Measurements from ENCODE around the gene MIS12. TPM values are rescaled to one million over a fixed set of nuclear protein-coding genes. Genes with fewer than 3 reads are reported as not detected.
A peak's percentile ranks its signal among the peaks of the same experiment; 100 is the strongest.

The MIS12 gene
- total and polyA plus RNA-seq, 2 of the 13 experiments (the other 11 are each of a cell fraction or from before 2014, with no cell fraction given), result 13.4 to 28.0 TPM

DNA sequence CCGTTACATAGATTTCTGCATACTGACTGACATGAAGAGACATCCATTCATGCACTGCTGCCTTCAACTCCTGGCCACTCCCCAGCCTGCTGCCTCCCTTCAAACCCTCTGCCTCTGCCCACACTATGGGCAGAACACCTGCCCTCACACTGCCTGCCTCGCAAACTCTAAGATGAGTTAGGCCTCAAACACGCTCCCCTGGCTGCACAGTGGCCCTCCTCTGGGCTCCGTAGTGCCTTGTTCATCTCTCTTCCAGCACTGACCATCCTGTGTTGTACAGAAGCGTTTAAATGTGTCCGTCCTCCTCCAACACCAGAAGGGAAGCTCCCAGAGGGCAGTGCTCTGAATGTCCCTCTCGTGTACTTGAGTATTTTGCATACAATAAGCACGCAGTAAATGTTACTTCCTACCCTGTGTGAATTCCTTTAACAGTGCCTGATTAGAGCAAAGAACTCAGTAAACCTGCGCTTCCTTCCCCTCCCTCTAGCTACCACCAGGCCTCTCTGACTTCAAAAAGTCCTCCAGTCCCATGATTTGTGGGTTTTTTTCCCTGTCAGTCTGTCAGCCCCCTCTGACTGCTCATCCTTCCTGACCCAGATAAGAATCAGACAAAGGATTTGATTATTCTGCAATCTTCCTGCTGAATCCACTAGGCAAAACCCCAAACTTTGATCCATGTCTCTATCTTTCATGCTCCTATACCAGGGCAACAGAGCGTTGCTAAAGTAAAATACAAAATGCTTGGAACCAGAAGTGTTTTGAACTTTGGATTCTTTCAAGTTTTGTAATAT, 21.5 kb upstream of the MIS12 start (continued):
- TF ChIP-seq, protein P1, sequence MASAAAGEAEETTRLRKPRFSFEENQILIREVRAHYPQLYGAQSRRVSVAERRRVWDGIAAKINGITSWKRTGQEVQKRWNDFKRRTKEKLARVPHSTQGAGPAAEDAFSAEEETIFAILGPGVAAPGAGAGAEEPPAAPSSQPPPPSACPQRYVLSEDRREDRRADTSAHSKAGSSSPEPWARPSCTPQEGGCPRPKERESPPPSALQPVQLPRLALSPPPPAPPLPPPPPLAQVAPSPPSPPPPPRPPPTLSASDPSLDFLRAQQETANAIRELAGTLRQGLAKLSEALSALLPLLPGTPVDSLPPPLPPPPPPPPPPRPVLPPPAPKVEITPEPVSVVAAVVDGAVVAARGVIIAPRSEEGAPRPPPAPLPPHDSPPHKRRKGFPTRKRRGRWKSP (CRISPR knock-in tag; IDR thresholded peaks at IDR 0.05), result 0 out of 2 replicates have a peak, but pooled peaks have one; percentile 34
- TF ChIP-seq, protein P2, sequence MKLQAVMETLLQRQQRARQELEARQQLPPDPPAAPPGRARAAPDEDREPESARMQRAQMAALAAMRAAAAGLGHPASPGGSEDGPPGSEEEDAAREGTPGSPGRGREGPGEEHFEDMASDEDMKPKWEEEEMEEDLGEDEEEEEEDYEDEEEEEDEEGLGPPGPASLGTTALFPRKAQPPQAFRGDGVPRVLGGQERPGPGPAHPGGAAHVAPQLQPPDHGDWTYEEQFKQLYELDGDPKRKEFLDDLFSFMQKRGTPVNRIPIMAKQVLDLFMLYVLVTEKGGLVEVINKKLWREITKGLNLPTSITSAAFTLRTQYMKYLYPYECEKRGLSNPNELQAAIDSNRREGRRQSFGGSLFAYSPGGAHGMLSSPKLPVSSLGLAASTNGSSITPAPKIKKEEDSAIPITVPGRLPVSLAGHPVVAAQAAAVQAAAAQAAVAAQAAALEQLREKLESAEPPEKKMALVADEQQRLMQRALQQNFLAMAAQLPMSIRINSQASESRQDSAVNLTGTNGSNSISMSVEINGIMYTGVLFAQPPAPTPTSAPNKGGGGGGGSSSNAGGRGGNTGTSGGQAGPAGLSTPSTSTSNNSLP (IDR thresholded peaks at IDR 0.05; ENCODE audit: low read depth, low read length), result peak; percentile 66
- TF ChIP-seq ZNF496 (CRISPR knock-in tag; IDR thresholded peaks at IDR 0.05; ENCODE audit: insufficient replicate concordance), result no peak
- TF ChIP-seq NKX3-1 (CRISPR knock-in tag; IDR thresholded peaks at IDR 0.05), result no peak
- TF ChIP-seq MAZ (IDR thresholded peaks at IDR 0.05; ENCODE audit: borderline replicate concordance, low read depth, low read length), result no peak
- 0 out of 2 replicates have a peak, but pooled peaks have one; percentile 12 for TF ChIP-seq MAZ (CRISPR knock-in tag; IDR thresholded peaks at IDR 0.05; ENCODE audit: low read depth)
- TF ChIP-seq HDAC1 (CRISPR knock-in tag; IDR thresholded peaks at IDR 0.05), result peak; percentile 54; the same call in 1 of the 2 replicates
- 0 out of 2 replicates have a peak, but pooled peaks have one; percentile 21 for TF ChIP-seq ZKSCAN8 (CRISPR knock-in tag; IDR thresholded peaks at IDR 0.05; ENCODE audit: borderline replicate concordance)
- TF ChIP-seq KDM2A (CRISPR knock-in tag; IDR thresholded peaks at IDR 0.05; ENCODE audit: borderline replicate concordance, low read depth), result 0 out of 2 replicates have a peak, but pooled peaks have one; percentile 22
- no peak for TF ChIP-seq FOXA1 (IDR thresholded peaks at IDR 0.05)
- TF ChIP-seq FOXA1 (CRISPR knock-in tag; IDR thresholded peaks at IDR 0.05), result peak; percentile 0; the same call in 1 of the 2 replicates
- TF ChIP-seq RCOR2 (CRISPR knock-in tag; IDR thresholded peaks at IDR 0.05), result 0 out of 2 replicates have a peak, but pooled peaks have one; percentile 14
- TF ChIP-seq ZFY (CRISPR knock-in tag; IDR thresholded peaks at IDR 0.05), result peak; percentile 31
- 0 out of 2 replicates have a peak, but pooled peaks have one; percentile 8 for TF ChIP-seq ZNF644 (CRISPR knock-in tag; IDR thresholded peaks at IDR 0.05; ENCODE audit: low read depth)
- peak; percentile 76 for TF ChIP-seq ZFX (CRISPR knock-in tag; IDR thresholded peaks at IDR 0.05; ENCODE audit: low read depth)
- peak; percentile 62; the same call in 1 of the 2 replicates for TF ChIP-seq CREM (IDR thresholded peaks at IDR 0.05)
- no peak for TF ChIP-seq CREM (CRISPR knock-in tag; IDR thresholded peaks at IDR 0.05)
- TF ChIP-seq ZBTB20 (CRISPR knock-in tag; IDR thresholded peaks at IDR 0.05; ENCODE audit: borderline replicate concordance, low read depth), result 0 out of 2 replicates have a peak, but pooled peaks have one; percentile 38

Measured in HepG2 (cell line).